B cell (primary cell): ENCODE data around the gene STXBP1. TPM values are rescaled to one million over a fixed set of nuclear protein-coding genes. Genes with fewer than 3 reads are reported as not detected.

Source experiments
- ATAC-seq: fragments of 200-7000 bp; cut with Tn5 transposase; one replicate; pipeline ENCODE4 v1.10.0; 2021; ENCODE audit warnings: low read depth, mild to moderate bottlenecking, moderate number of reproducible peaks, moderate library complexity
- CTCF ChIA-PET: fragments of 350-600 bp; sonication (Branson Sonifier 250); formaldehyde crosslinking; loops from one replicate; lab custom pipeline; 2021; ENCODE audit warnings: antibody characterized with exemption, inconsistent platforms; lab: Charles Lee
- POLR2A ChIA-PET: fragments of 350-600 bp; sonication (Branson Sonifier 250); formaldehyde crosslinking; loops from one replicate; lab custom pipeline; 2021; ENCODE audit warnings: antibody characterized with exemption; lab: Charles Lee
- DNase-seq: peaks from one replicate; pipeline ENCODE4 v3.0.0; 2013
- H2AFZ ChIP-seq: 2 replicates; pipeline ENCODE4 v1.6.1; 2012; ENCODE audit warnings: mild to moderate bottlenecking, low read depth, low read length; ENCODE audit not compliant: insufficient read depth, poor library complexity, severe bottlenecking
- H3K27ac ChIP-seq, 2 donors: 1 replicate in 1 of 2; 2 replicates in 1 of 2; pipeline ENCODE4 v1.5.1; 2012 to 2013; ENCODE audit warnings: low read length in 2 of 2, mild to moderate bottlenecking in 2 of 2, moderate library complexity in 1 of 2
- H3K27me3 ChIP-seq, 4 experiments: fragments of 200-600 bp in 1 of 4; sonication (generic) in 1 of 4; replicated peaks in 1 of 4; 1 replicate in 2 of 4; 2 replicates in 2 of 4; pipeline versions ENCODE4 v1.6.1 to v1.7.0; 2013 to 2016; ENCODE audit warnings: low read length in 3 of 4, mild to moderate bottlenecking in 2 of 4, mixed read lengths in 1 of 4, moderate library complexity in 1 of 4; ENCODE audit not compliant: insufficient read depth in 4 of 4, control insufficient read depth in 3 of 4; ENCODE audit errors: control extremely low read depth in 1 of 4
- H3K36me3 ChIP-seq, 2 experiments: replicated peaks in 1 of 2; 1 replicate in 1 of 2; 2 replicates in 1 of 2; pipeline versions ENCODE4 v1.6.1 to v1.7.1; 2013; ENCODE audit warnings: low read length in 1 of 2; ENCODE audit not compliant: insufficient read depth in 2 of 2, control insufficient read depth in 1 of 2; ENCODE audit errors: control extremely low read depth in 1 of 2, extremely low read depth in 1 of 2
- H3K4me1 ChIP-seq, 2 donors: fragments of 200-600 bp in 1 of 2; sonication (generic) in 1 of 2; 1 replicate in 1 of 2; 2 replicates in 1 of 2; pipeline versions ENCODE4 v1.5.1 to v1.6.1; 2013 to 2017; ENCODE audit warnings: low read length in 2 of 2; ENCODE audit not compliant: control insufficient read depth in 2 of 2, insufficient read depth in 2 of 2
- H3K4me2 ChIP-seq: replicated peaks from 2 replicates; pipeline ENCODE3; 2012; ENCODE audit warnings: mild to moderate bottlenecking, low read depth, low read length; ENCODE audit not compliant: poor library complexity, severe bottlenecking
- H3K4me3 ChIP-seq, 5 experiments: fragments of 200-600 bp in 1 of 5; sonication (generic) in 1 of 5; 1 replicate in 3 of 5; 2 replicates in 2 of 5; pipeline versions ENCODE4 v1.5.1 to v1.7.0; 2011 to 2016; ENCODE audit warnings: low read length in 4 of 5, mild to moderate bottlenecking in 4 of 5, low read depth in 2 of 5, control low read depth in 1 of 5, moderate library complexity in 1 of 5; ENCODE audit not compliant: insufficient read depth in 1 of 5; ENCODE audit errors: control extremely low read depth in 1 of 5, extremely low read depth in 1 of 5
- H3K79me2 ChIP-seq: fragments of 200-600 bp; sonication (generic); one replicate; pipeline ENCODE4 v1.6.0; 2016; ENCODE audit warnings: low read length; ENCODE audit not compliant: control insufficient read depth, insufficient read depth
- H3K9ac ChIP-seq: fragments of 200-600 bp; sonication (generic); 2 replicates; pipeline ENCODE4 v1.6.1; 2017; ENCODE audit warnings: mild to moderate bottlenecking, low read length, moderate library complexity
- H3K9me3 ChIP-seq, 3 donors: one replicate each; pipeline versions ENCODE4 v1.6.1 to v1.7.1; 2013; ENCODE audit warnings: low read length in 2 of 3; ENCODE audit not compliant: control insufficient read depth in 2 of 3, insufficient read depth in 1 of 3; ENCODE audit errors: control extremely low read depth in 1 of 3
- H4K20me1 ChIP-seq: 2 replicates; pipeline ENCODE4 v1.6.0; 2012; ENCODE audit warnings: mild to moderate bottlenecking, low read length; ENCODE audit not compliant: insufficient read depth, control insufficient read depth, poor library complexity, severe bottlenecking
- H3K27ac Mint-ChIP-seq: one replicate; pipeline ENCODE4 v1.8.0; 2021; ENCODE audit warnings: mixed read lengths
- H3K27me3 Mint-ChIP-seq: one replicate; pipeline ENCODE4 v1.8.0; 2021; ENCODE audit warnings: mixed read lengths
- H3K4me1 Mint-ChIP-seq: one replicate; pipeline ENCODE4 v1.8.0; 2021; ENCODE audit warnings: mixed read lengths
- H3K4me3 Mint-ChIP-seq: one replicate; pipeline ENCODE4 v1.8.0; 2021; ENCODE audit warnings: mixed read lengths
- H3K9me3 Mint-ChIP-seq: one replicate; pipeline ENCODE4 v1.8.0; 2022; ENCODE audit warnings: mixed read lengths; ENCODE audit not compliant: insufficient read depth
- CTCF ChIP-seq: fragments of 200-600 bp; IDR thresholded peaks from one replicate; pipeline ENCODE4 v1.8.0; 2022; ENCODE audit warnings: antibody characterized with exemption, mild to moderate bottlenecking
- EZH2 ChIP-seq: IDR thresholded peaks from 2 replicates; pipeline ENCODE4 v1.6.1; 2012; ENCODE audit warnings: borderline replicate concordance, low read depth, mild to moderate bottlenecking, moderate library complexity, low read length; ENCODE audit not compliant: insufficient read depth, poor library complexity, severe bottlenecking
- WGBS: methylation state at CpG from one replicate; pipeline ENCODE4 v1.1.5; 2013; ENCODE audit warnings: missing lambda C conversion rate; ENCODE audit not compliant: insufficient coverage; 5-methylcytosine and 5-hydroxymethylcytosine counted together
- intact Hi-C: fragments of 100-400 bp; cut with micrococcal nuclease; formaldehyde crosslinking; loops from one replicate; pipeline ENCODE4 v1.10.0; 2022
- polyA plus RNA-seq: library from polyadenylated mRNA; depleted of rRNA; stranded (reverse); fragments of >200 nt; gene quantifications from 2 replicates; pipeline ENCODE4 v1.2.3, GENCODE V29; 2012
- total RNA-seq, 2 donors: library from RNA; stranded (reverse); fragments of 120-200 nt in 1 of 2; gene quantifications; 1 replicate in 1 of 2; 2 replicates in 1 of 2; pipeline versions ENCODE4 v1.2.3 to v1.2.4, GENCODE V29; 2013 to 2022

STXBP1 gene
- total and polyA plus RNA-seq, 2 donors (not counting 1 experiment from before 2014, with no cell fraction given): 0.62 TPM; not detected in 1

GRCh38 chr9:127732444-127732843, 120.4 kb downstream of the STXBP1 start:
- WGBS: 97% methylated on average over 21 of the region's 21 CpGs
- TF ChIP-seq EZH2 (no peak), CTCF (no peak)
- Mint-ChIP-seq H3K4me3 (no peak overlapping the region), H3K27ac (no peak overlapping the region), H3K4me1 (peaks cover 16% of the 10 kb centered on the region), H3K27me3 (no peaks in the 10 kb centered on the region), H3K9me3 (no peaks in the 10 kb centered on the region)
- H3K4me2 ChIP-seq: no peak overlapping the region
- H3K36me3 ChIP-seq: peaks cover 0 to 14% of the 10 kb centered on the region in 2 experiments
- DNase-seq (no peak), ATAC-seq (no peak)
- no peak overlapping the region for H3K27ac ChIP-seq
- H3K9me3 ChIP-seq: no peaks in the 10 kb centered on the region
- ChIA-PET CTCF (interaction anchor here (1.1 to 3.0 kb wide), 4 partner anchors 137 to 518 kb away, joined by 5 to 47 read pairs (median 6); no protein-coding TSS in a partner anchor), POLR2A (no interaction called here)
- peaks cover 11 to 16% of the 10 kb centered on the region in 2 donors for H3K4me1 ChIP-seq
- no peak overlapping the region for H3K9ac ChIP-seq
- intact Hi-C loops: no loop called here
- no peaks in the 10 kb centered on the region for H3K27me3 ChIP-seq
- no peak overlapping the region for H3K4me3 ChIP-seq
- no peak overlapping the region for H2AFZ ChIP-seq
- peaks cover 5% of the 10 kb centered on the region for H3K79me2 ChIP-seq
- peaks cover 5% of the 10 kb centered on the region for H4K20me1 ChIP-seq

- no peak overlapping the region for H3K9ac ChIP-seq
- H3K27ac ChIP-seq: peak overlapping the region in 1 of 2 donors; percentile 16
- H3K27ac Mint-ChIP-seq: peak overlapping the region; percentile 53
- H3K4me1 ChIP-seq: peaks cover 11 to 16% of the 10 kb centered on the region in 2 donors
- no peaks in the 10 kb centered on the region for H3K9me3 ChIP-seq
- H3K4me2 ChIP-seq: no peak overlapping the region
- H3K36me3 ChIP-seq: peaks cover 0 to 23% of the 10 kb centered on the region in 2 experiments
- peak overlapping the region; percentile 85 for H3K4me3 Mint-ChIP-seq
- ChIA-PET CTCF (interaction anchor here (1.1 to 3.0 kb wide), 7 partner anchors 17 to 519 kb away, joined by 5 to 47 read pairs (median 8); partner anchors contain the start of genes PTRH1 and TTC16), POLR2A (interaction anchor here (2.6 kb wide), 1 partner anchor 51 kb away, joined by 39 read pairs; the partner anchor contains the start of gene CDK9)
- DNase-seq (no peak), ATAC-seq (no peak)
- peaks cover 5% of the 10 kb centered on the region for H4K20me1 ChIP-seq
- intact Hi-C loops: loop anchor here (1.0 kb wide), 2 partner anchors 143 to 164 kb away; a partner anchor contains a TSS
- H3K9me3 Mint-ChIP-seq: no peaks in the 10 kb centered on the region
- H3K79me2 ChIP-seq: peaks cover 5% of the 10 kb centered on the region
- no peaks in the 10 kb centered on the region for H3K27me3 ChIP-seq
- 76% methylated on average over 2 of the region's 2 CpGs for WGBS
- H3K4me3 ChIP-seq: no peak overlapping the region
- H3K27me3 Mint-ChIP-seq: no peaks in the 10 kb centered on the region
- peaks cover 16% of the 10 kb centered on the region for H3K4me1 Mint-ChIP-seq
- H2AFZ ChIP-seq: no peak overlapping the region
- TF ChIP-seq EZH2: no peak
- TF ChIP-seq CTCF: no peak
Measured at GRCh38 chr9:127733614-127734013, 121.5 kb downstream of the STXBP1 start.
